ENCODE measurements around the gene ZNF556.

DNA sequence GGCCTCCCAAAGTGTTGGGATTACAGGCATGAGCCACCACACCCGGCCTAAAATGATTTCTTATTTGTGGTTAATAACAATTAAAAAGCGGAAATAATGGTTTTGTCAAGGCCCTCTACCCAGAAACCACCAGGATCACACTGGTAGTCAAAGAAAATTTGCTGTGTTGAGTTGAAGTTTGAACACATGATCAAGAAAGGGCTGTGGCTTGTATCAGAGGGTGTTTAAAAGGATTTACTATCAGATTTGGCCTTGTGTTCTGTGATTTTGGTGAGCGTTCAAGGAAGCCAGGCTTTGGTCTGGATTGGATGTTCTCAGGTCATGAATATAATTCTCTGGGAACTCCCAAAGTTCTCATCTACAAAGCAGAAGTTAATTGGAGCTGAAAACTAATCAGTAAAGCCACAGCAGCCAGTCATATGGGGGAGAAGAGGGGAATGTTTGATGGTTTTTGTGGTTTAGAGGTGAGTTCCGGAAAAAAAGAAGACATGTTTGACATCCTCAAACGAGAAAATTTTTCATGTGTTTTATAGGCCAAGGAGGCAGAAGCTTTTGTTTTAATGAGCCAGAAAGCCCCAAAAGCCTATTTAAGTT lies 10.6 kb upstream of the ZNF556 start:
- TF ChIP-seq, protein P1, sequence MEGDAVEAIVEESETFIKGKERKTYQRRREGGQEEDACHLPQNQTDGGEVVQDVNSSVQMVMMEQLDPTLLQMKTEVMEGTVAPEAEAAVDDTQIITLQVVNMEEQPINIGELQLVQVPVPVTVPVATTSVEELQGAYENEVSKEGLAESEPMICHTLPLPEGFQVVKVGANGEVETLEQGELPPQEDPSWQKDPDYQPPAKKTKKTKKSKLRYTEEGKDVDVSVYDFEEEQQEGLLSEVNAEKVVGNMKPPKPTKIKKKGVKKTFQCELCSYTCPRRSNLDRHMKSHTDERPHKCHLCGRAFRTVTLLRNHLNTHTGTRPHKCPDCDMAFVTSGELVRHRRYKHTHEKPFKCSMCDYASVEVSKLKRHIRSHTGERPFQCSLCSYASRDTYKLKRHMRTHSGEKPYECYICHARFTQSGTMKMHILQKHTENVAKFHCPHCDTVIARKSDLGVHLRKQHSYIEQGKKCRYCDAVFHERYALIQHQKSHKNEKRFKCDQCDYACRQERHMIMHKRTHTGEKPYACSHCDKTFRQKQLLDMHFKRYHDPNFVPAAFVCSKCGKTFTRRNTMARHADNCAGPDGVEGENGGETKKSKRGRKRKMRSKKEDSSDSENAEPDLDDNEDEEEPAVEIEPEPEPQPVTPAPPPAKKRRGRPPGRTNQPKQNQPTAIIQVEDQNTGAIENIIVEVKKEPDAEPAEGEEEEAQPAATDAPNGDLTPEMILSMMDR (IDR thresholded peaks at IDR 0.05) = no peak
- no peak for TF ChIP-seq POLR2AphosphoS5 (IDR thresholded peaks at IDR 0.05; ENCODE audit: low read depth, low read length)

All from Panc1 (cell line).